ENCODE data around the gene PPCDC.

PPCDC gene

DNA sequence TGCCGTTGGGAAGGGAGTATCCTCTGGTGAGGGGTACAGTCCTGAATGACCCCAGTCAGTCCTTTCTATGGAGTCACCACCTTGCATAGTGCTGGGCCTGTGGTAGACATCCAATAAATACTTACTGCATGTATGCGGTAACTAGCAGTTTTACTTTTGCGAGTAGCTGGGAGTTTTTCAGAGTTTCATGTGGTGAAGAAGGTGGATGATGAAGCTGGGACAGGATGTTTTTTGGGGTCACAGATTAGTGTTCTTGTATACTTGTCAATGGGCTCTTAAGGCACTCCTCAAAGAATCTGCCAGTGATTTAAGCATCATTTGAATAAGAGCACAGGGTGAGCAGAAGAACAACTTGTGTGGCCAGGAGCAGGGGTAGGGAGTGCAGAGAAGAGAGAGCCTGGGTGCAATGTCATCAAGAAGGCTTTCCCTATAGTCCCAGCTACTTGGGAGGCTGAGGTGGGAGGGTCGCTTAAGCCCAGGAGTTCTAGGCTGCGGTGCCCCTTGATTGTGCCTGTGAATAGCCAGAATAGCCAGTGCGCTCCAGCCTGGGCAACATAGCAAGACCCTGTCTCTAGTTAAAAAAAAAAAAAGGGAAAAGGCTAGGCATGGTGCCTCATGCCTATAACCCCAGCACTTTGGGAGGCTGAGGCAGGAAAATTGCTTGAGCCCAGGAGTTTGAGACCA lies 22.1 kb downstream of the PPCDC start:
- H3K36me3 ChIP-seq (ENCODE audit: control insufficient read depth, insufficient read depth, low read length): peaks cover 1% of the 10 kb centered on the region
- no peak overlapping the region for H3K18ac ChIP-seq (ENCODE audit: low read length)
- H2BK120ac ChIP-seq (ENCODE audit: low read depth, low read length): no peak overlapping the region
- no peak overlapping the region for H2BK15ac ChIP-seq (replicated peaks; ENCODE audit: low read depth)
- no peak overlapping the region for H3K4me2 ChIP-seq (ENCODE audit: low read length)
- H3K27me3 ChIP-seq (ENCODE audit: insufficient read depth, low read length, poor library complexity): no peaks in the 10 kb centered on the region
- H3K4me1 ChIP-seq (ENCODE audit: control insufficient read depth, low read depth, low read length): peaks cover 10% of the 10 kb centered on the region
- H3K4me3 ChIP-seq (ENCODE audit: low read length): no peak overlapping the region
- H4K8ac ChIP-seq (ENCODE audit: low read depth, low read length): no peak overlapping the region
- no peak for DNase-seq
- no peak overlapping the region for H4K5ac ChIP-seq (ENCODE audit: low read length)
- H3K4ac ChIP-seq (ENCODE audit: low read depth, low read length): no peak overlapping the region
- no peak overlapping the region for H3K9ac ChIP-seq (ENCODE audit: low read length)
- peaks cover 3% of the 10 kb centered on the region for H3K79me1 ChIP-seq (ENCODE audit: low read length)
- no peak overlapping the region for H3K56ac ChIP-seq (ENCODE audit: low read length)
- whole genome bisulfite sequencing (ENCODE audit: extremely low coverage, insufficient coverage, low lambda C conversion rate): no CpG with 5 or more reads among the region's 6 CpGs
- no peak overlapping the region for H2AK5ac ChIP-seq (ENCODE audit: low read length)
- H3K79me2 ChIP-seq (ENCODE audit: control insufficient read depth, insufficient read depth, low read length): no peaks in the 10 kb centered on the region
- no peak overlapping the region for H2BK5ac ChIP-seq (ENCODE audit: low read length)
- no peak overlapping the region for H3K23ac ChIP-seq (ENCODE audit: low read length)
- H3K27ac ChIP-seq (ENCODE audit: low read depth, low read length): no peak overlapping the region

GRCh38 chr15:75048394-75048793 lies 25.0 kb downstream of the PPCDC start:
- Histone ChIP-seq H2BK5ac (ENCODE audit: low read length) (no peak overlapping the region), H3K27ac (ENCODE audit: low read depth, low read length) (no peak overlapping the region)

GRCh38 chr15:75049392-75049791 lies 26.0 kb downstream of the PPCDC start:
- Histone ChIP-seq H3K56ac (ENCODE audit: low read length) (no peak overlapping the region), H4K5ac (ENCODE audit: low read length) (no peak overlapping the region), H3K79me1 (ENCODE audit: low read length) (no peaks in the 10 kb centered on the region), H3K27me3 (ENCODE audit: insufficient read depth, low read length, poor library complexity) (no peaks in the 10 kb centered on the region), H3K79me2 (ENCODE audit: control insufficient read depth, insufficient read depth, low read length) (no peaks in the 10 kb centered on the region), H3K9ac (ENCODE audit: low read length) (no peak overlapping the region), H2BK15ac (replicated peaks; ENCODE audit: low read depth) (no peak overlapping the region), H3K4me3 (ENCODE audit: low read length) (no peak overlapping the region), H3K27ac (ENCODE audit: low read depth, low read length) (no peak overlapping the region), H4K8ac (ENCODE audit: low read depth, low read length) (no peak overlapping the region), H2AK5ac (ENCODE audit: low read length) (no peak overlapping the region), H2BK120ac (ENCODE audit: low read depth, low read length) (no peak overlapping the region), H3K4me1 (ENCODE audit: control insufficient read depth, low read depth, low read length) (peaks cover 10% of the 10 kb centered on the region), H3K18ac (ENCODE audit: low read length) (no peak overlapping the region), H3K4me2 (ENCODE audit: low read length) (no peak overlapping the region), H3K36me3 (ENCODE audit: control insufficient read depth, insufficient read depth, low read length) (peaks cover 1% of the 10 kb centered on the region), H3K4ac (ENCODE audit: low read depth, low read length) (no peak overlapping the region), H3K23ac (ENCODE audit: low read length) (no peak overlapping the region), H2BK5ac (ENCODE audit: low read length) (no peak overlapping the region)
- no CpG with 5 or more reads among the region's 11 CpGs for WGBS (ENCODE audit: extremely low coverage, insufficient coverage, low lambda C conversion rate)
- DNase-seq: no peak

More at GRCh38 chr15:75048394-75048793, 25.0 kb downstream of the PPCDC start:
- no peaks in the 10 kb centered on the region for H3K27me3 ChIP-seq (ENCODE audit: insufficient read depth, low read length, poor library complexity)
- no peak overlapping the region for H2AK5ac ChIP-seq (ENCODE audit: low read length)
- DNase-seq: no peak
- H3K79me2 ChIP-seq (ENCODE audit: control insufficient read depth, insufficient read depth, low read length): no peaks in the 10 kb centered on the region
- no peak overlapping the region for H3K18ac ChIP-seq (ENCODE audit: low read length)
- no peak overlapping the region for H3K23ac ChIP-seq (ENCODE audit: low read length)
- H3K9ac ChIP-seq (ENCODE audit: low read length): no peak overlapping the region
- H3K4me3 ChIP-seq (ENCODE audit: low read length): no peak overlapping the region
- H2BK120ac ChIP-seq (ENCODE audit: low read depth, low read length): no peak overlapping the region
- H3K36me3 ChIP-seq (ENCODE audit: control insufficient read depth, insufficient read depth, low read length): peaks cover 1% of the 10 kb centered on the region
- no peak overlapping the region for H3K4me2 ChIP-seq (ENCODE audit: low read length)
- no peak overlapping the region for H2BK15ac ChIP-seq (replicated peaks; ENCODE audit: low read depth)
- no peak overlapping the region for H4K8ac ChIP-seq (ENCODE audit: low read depth, low read length)
- no peak overlapping the region for H3K56ac ChIP-seq (ENCODE audit: low read length)
- no peak overlapping the region for H4K5ac ChIP-seq (ENCODE audit: low read length)
- peaks cover 10% of the 10 kb centered on the region for H3K4me1 ChIP-seq (ENCODE audit: control insufficient read depth, low read depth, low read length)
- no peaks in the 10 kb centered on the region for H3K79me1 ChIP-seq (ENCODE audit: low read length)
- WGBS (ENCODE audit: extremely low coverage, insufficient coverage, low lambda C conversion rate): no CpG with 5 or more reads among the region's 10 CpGs
- H3K4ac ChIP-seq (ENCODE audit: low read depth, low read length): no peak overlapping the region

DNA sequence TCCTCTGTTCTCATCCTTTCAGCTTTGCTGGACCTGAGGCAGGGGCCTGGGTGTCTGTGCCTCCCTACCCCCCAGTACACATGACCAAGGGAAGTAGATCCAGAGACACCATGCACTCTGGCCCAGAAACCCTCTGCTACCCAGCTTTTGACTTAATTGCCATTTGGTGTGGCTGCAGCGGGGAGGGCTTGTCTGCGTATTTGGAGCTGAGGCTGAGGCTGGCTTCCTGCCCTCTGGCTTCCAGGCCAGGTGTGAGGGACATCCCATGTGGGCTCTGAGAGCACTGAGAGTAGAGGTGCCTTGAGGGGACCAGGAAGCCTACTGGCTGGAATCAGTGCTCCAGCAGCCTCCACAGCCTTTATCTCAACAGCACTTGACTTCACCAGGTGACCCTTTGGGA lies 26.9 kb downstream of the PPCDC start:
- H3K79me1 ChIP-seq (ENCODE audit: low read length): no peaks in the 10 kb centered on the region
- no peak overlapping the region for H4K8ac ChIP-seq (ENCODE audit: low read depth, low read length)
- no peak overlapping the region for H2BK15ac ChIP-seq (replicated peaks; ENCODE audit: low read depth)
- no peak overlapping the region for H3K9ac ChIP-seq (ENCODE audit: low read length)
- H3K4me2 ChIP-seq (ENCODE audit: low read length): no peak overlapping the region
- H3K56ac ChIP-seq (ENCODE audit: low read length): no peak overlapping the region
- WGBS (ENCODE audit: extremely low coverage, insufficient coverage, low lambda C conversion rate): no CpG with 5 or more reads among the region's 2 CpGs
- no peak overlapping the region for H4K5ac ChIP-seq (ENCODE audit: low read length)
- peaks cover 10% of the 10 kb centered on the region for H3K4me1 ChIP-seq (ENCODE audit: control insufficient read depth, low read depth, low read length)
- no peaks in the 10 kb centered on the region for H3K27me3 ChIP-seq (ENCODE audit: insufficient read depth, low read length, poor library complexity)
- no peak for DNase-seq
- H3K79me2 ChIP-seq (ENCODE audit: control insufficient read depth, insufficient read depth, low read length): no peaks in the 10 kb centered on the region
- no peak overlapping the region for H3K4ac ChIP-seq (ENCODE audit: low read depth, low read length)
- H3K4me3 ChIP-seq (ENCODE audit: low read length): no peak overlapping the region
- no peak overlapping the region for H3K23ac ChIP-seq (ENCODE audit: low read length)
- H2AK5ac ChIP-seq (ENCODE audit: low read length): no peak overlapping the region
- no peak overlapping the region for H3K27ac ChIP-seq (ENCODE audit: low read depth, low read length)
- H2BK5ac ChIP-seq (ENCODE audit: low read length): no peak overlapping the region
- no peak overlapping the region for H3K18ac ChIP-seq (ENCODE audit: low read length)
- peaks cover 1% of the 10 kb centered on the region for H3K36me3 ChIP-seq (ENCODE audit: control insufficient read depth, insufficient read depth, low read length)
- no peak overlapping the region for H2BK120ac ChIP-seq (ENCODE audit: low read depth, low read length)

DNA sequence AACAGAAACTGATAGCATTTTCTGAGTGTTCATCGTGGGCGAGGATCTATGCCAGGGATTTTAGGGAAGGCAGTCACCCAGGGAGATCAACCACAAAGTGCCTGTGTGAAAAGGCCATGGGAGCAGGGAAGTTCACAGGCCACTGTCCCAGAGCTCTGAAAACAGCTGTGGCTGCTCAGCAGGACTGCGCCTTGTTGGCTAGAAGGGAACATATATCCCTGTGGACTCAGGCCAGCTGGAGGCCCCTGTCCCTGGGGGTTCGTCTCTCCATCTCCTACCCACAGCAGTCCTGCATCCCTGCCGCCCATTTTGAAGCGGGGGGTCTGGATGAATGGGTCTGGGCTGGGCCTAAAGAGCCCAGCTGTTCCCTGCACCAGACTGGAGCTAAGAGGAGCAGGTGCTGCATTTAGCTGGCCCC lies 27.8 kb downstream of the PPCDC start:
- Histone ChIP-seq H4K5ac (ENCODE audit: low read length) (no peak overlapping the region), H3K4me3 (ENCODE audit: low read length) (no peak overlapping the region), H3K56ac (ENCODE audit: low read length) (no peak overlapping the region), H3K9ac (ENCODE audit: low read length) (no peak overlapping the region), H3K23ac (ENCODE audit: low read length) (no peak overlapping the region), H3K4me1 (ENCODE audit: control insufficient read depth, low read depth, low read length) (peaks cover 10% of the 10 kb centered on the region), H2BK15ac (replicated peaks; ENCODE audit: low read depth) (no peak overlapping the region), H4K8ac (ENCODE audit: low read depth, low read length) (no peak overlapping the region), H2BK5ac (ENCODE audit: low read length) (no peak overlapping the region), H3K4ac (ENCODE audit: low read depth, low read length) (no peak overlapping the region), H3K36me3 (ENCODE audit: control insufficient read depth, insufficient read depth, low read length) (peaks cover 1% of the 10 kb centered on the region), H3K27me3 (ENCODE audit: insufficient read depth, low read length, poor library complexity) (no peaks in the 10 kb centered on the region), H3K18ac (ENCODE audit: low read length) (no peak overlapping the region), H3K79me2 (ENCODE audit: control insufficient read depth, insufficient read depth, low read length) (no peaks in the 10 kb centered on the region), H2BK120ac (ENCODE audit: low read depth, low read length) (no peak overlapping the region), H2AK5ac (ENCODE audit: low read length) (no peak overlapping the region), H3K79me1 (ENCODE audit: low read length) (no peaks in the 10 kb centered on the region), H3K27ac (ENCODE audit: low read depth, low read length) (no peak overlapping the region), H3K4me2 (ENCODE audit: low read length) (no peak overlapping the region)
- DNase-seq: no peak
- WGBS (ENCODE audit: extremely low coverage, insufficient coverage, low lambda C conversion rate): no CpG with 5 or more reads among the region's 6 CpGs

DNA sequence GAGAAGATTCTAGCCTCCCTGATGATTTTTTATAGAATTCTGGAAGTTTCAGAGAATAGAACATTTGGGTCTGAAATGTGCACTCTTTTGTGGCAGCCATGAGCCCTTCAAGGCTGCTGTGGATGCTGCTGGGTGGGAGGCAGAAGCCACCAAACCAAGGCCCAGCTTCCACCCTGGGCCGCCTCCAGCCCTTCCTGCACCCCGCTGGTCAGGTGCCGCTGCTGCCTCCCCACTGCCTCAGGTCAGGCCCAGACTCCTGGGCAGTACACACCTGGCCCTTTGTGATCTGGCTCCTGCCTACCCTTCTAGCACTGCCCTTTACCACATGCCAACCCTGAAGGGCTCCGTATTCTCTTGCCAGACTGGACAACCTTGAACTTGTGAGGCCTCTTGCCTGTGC lies 28.3 kb downstream of the PPCDC start:
- Histone ChIP-seq H3K4me2 (ENCODE audit: low read length) (no peak overlapping the region), H3K4me1 (ENCODE audit: control insufficient read depth, low read depth, low read length) (peaks cover 8% of the 10 kb centered on the region), H3K4me3 (ENCODE audit: low read length) (no peak overlapping the region), H3K4ac (ENCODE audit: low read depth, low read length) (no peak overlapping the region), H2AK5ac (ENCODE audit: low read length) (no peak overlapping the region), H3K9ac (ENCODE audit: low read length) (no peak overlapping the region), H3K18ac (ENCODE audit: low read length) (no peak overlapping the region), H3K79me1 (ENCODE audit: low read length) (no peaks in the 10 kb centered on the region), H3K36me3 (ENCODE audit: control insufficient read depth, insufficient read depth, low read length) (peaks cover 1% of the 10 kb centered on the region), H3K27me3 (ENCODE audit: insufficient read depth, low read length, poor library complexity) (no peaks in the 10 kb centered on the region), H4K5ac (ENCODE audit: low read length) (no peak overlapping the region), H3K27ac (ENCODE audit: low read depth, low read length) (no peak overlapping the region), H2BK120ac (ENCODE audit: low read depth, low read length) (no peak overlapping the region), H3K23ac (ENCODE audit: low read length) (no peak overlapping the region), H4K8ac (ENCODE audit: low read depth, low read length) (no peak overlapping the region), H3K56ac (ENCODE audit: low read length) (no peak overlapping the region), H3K79me2 (ENCODE audit: control insufficient read depth, insufficient read depth, low read length) (no peaks in the 10 kb centered on the region), H2BK5ac (ENCODE audit: low read length) (no peak overlapping the region), H2BK15ac (replicated peaks; ENCODE audit: low read depth) (no peak overlapping the region)
- DNase-seq: no peak
- WGBS (ENCODE audit: extremely low coverage, insufficient coverage, low lambda C conversion rate): no CpG with 5 or more reads among the region's 4 CpGs

Measured in mesendoderm (in vitro differentiated cells).